GM20000 (cell line): ENCODE data around the gene CDYL2.

ENCODE experiments used
- DNase-seq: peaks from one replicate; pipeline ENCODE4 v3.0.0; 2012; ENCODE audit warnings: low spot score
- CTCF ChIP-seq: IDR thresholded peaks from 2 replicates; pipeline ENCODE4 v1.5.1; 2012; ENCODE audit warnings: mild to moderate bottlenecking, control low read depth; ENCODE audit errors: extremely low read depth, missing control alignments

CDYL2 gene

GRCh38 chr16:80844395-80844794 is 40.0 kb upstream of the CDYL2 start:
- TF ChIP-seq CTCF = no peak

GRCh38 chr16:80841231-80841630 is 36.8 kb upstream of the CDYL2 start:
- TF ChIP-seq CTCF = no peak
- DNase-seq = no peak

More at GRCh38 chr16:80844395-80844794, 40.0 kb upstream of the CDYL2 start:
- DNase-seq = no peak

GRCh38 chr16:80837533-80838147 is 33.2 kb upstream of the CDYL2 start:
- TF ChIP-seq CTCF = no peak
- no peak for DNase-seq

- DNase-seq = no peak
- no peak for TF ChIP-seq CTCF
Observed at GRCh38 chr16:80836846-80837245, 32.4 kb upstream of the CDYL2 start.

GRCh38 chr16:80836202-80836601 is 31.8 kb upstream of the CDYL2 start:
- no peak for DNase-seq
- TF ChIP-seq CTCF = no peak

- DNase-seq = no peak
- TF ChIP-seq CTCF = no peak
Observed at GRCh38 chr16:80831039-80831438, 26.6 kb upstream of the CDYL2 start.

- no peak for TF ChIP-seq CTCF
- DNase-seq = no peak
Observed at GRCh38 chr16:80828495-80828894, 24.1 kb upstream of the CDYL2 start.
